Skin of body (tissue), 2 donors: ENCODE data around the gene PADI6. TPM values are rescaled to one million over a fixed set of nuclear protein-coding genes. Genes with fewer than 3 reads are reported as not detected.
"Not testable (repeated sequence)": the region's sequence is repeated elsewhere in the genome, so short reads cannot be mapped to it uniquely, and the experiment has no call there.

Experiments used
- DNase-seq: peaks from one replicate; lab custom pipeline; 2025; lab: John Stamatoyannopoulos, UW
- total RNA-seq: library from RNA; depleted of rRNA; stranded (reverse); fragments of >200 nt; gene quantifications from one replicate; pipeline ENCODE4 v1.2.3, GENCODE V29; 2014

Gene PADI6
- total RNA-seq, result not detected

DNA sequence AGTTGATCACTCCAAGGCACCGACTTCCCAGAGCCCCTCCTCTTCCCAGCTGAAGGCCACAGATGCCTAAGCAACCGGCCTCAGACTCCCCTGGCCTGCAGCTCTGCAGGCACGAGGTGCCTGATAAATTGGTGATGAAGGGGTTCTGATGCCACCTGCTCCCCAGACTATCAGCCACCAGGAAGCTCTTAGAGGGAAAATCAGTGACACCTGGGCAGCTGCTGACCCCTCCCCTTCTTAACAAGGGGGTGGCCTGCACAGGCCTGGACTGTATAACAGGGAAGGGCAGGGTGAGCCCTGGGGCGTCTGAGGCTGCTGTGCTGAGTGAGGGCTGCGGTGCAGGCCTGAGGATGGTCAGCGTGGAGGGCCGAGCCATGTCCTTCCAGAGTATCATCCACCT is at the start of gene PADI6:
Gene PADI6, plus strand, starts transcription at position 301 of the 400 bp plus-strand sequence. Its CDS starts 50 bp downstream, at position 351.
- DNase-seq, result no peak

DNA sequence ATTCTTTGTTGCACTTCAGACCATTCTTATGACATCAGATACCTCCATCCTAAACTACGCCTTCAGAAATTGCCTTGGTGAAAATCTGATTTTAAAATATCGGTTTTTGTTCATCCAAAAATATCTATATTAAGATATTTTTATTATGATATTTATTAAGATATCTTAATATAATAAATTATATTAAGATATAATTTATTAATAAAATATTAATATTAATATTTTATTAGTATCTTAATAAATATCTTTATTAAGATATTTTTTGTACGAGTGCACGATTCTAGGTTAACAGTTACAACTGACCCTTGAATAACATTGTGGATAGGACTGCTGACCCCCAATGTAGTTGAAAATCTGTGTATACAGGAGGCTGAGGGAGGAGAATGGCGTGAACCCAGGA is 43.1 kb upstream of the PADI6 start:
- DNase-seq, result no peak

GRCh38 chr1:17329610-17330009 is 42.4 kb upstream of the PADI6 start:
- no peak for DNase-seq

DNA sequence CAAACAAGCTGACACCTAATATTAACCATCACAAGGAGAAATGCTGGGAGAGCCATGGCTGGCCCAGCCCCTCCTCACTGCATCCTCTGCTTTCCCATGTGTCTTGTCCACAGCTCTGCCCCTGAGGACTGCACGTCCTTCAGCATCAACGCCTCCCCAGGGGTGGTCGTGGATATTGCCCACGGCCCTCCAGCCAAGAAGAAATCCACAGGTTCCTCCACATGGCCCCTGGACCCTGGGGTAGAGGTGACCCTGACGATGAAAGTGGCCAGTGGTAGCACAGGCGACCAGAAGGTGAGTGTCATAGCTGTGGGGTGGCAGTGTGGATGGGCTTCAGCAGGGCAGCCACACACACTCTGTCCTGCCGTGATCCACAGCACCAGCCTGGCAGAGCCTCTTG is 41.1 kb upstream of the PADI6 start:
- DNase-seq, result no peak

DNA sequence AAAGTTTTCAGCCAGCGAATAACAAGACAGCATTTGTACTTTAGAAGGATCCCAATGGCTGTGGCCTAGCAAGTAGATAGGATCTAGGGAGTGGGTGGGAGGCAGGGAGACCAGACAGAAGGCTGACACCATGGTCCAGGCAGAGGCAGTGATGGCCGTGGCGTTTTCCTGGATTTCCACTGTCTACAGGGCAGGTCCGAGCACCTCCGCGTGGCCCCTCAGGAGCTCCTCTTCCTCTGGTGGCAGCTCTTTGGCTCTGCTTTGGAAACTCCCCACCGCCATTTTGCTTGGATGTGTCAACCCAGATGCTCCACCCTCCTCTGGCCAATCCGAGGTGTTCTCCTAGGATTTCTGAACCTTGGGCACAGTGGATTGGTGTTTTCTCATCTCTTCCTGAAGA is 38.9 kb upstream of the PADI6 start:
- DNase-seq, result no peak

GRCh38 chr1:17335821-17336710 is 35.9 kb upstream of the PADI6 start:
- no peak for DNase-seq

- DNase-seq, result no peak
These were observed 33.1 kb upstream of the PADI6 start for GRCh38 chr1:17338706-17339493.

GRCh38 chr1:17339521-17339920 is 32.5 kb upstream of the PADI6 start:
- no peak for DNase-seq

DNA sequence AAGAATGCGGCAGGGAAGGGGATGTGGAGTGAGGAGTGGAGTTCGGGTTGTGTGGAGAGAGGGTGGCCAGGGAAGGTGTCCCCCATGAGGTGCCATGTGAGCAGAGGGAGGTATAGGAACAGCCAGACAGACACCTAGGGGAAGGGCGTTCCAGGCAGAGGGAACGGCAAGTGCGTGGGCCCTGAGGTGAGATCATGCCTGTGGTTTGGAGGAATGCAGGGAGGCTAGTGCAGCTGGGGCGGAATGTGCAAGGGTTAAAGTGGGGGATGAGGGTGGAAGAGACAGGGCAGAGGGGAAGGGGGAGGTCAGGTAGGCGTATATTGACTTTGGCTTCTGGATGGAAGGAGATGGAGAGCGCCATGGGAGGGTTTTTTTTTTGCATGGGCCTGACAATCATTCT is 31.6 kb upstream of the PADI6 start:
- DNase-seq, result no peak

DNA sequence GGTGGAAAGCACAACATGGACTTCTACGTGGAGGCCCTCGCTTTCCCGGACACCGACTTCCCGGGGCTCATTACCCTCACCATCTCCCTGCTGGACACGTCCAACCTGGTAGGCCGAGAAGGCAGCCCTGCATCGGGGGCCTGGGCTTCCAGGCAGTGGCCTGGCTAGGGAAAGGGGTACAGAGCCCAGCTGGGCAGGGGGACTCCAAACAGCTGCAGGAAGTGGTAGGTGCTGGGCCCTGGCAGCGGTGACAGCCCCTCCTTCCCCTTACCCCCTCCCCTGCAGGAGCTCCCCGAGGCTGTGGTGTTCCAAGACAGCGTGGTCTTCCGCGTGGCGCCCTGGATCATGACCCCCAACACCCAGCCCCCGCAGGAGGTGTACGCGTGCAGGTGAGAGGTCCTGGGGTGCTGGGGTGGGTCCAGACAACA is 30.0 kb upstream of the PADI6 start:
- no peak for DNase-seq

DNA sequence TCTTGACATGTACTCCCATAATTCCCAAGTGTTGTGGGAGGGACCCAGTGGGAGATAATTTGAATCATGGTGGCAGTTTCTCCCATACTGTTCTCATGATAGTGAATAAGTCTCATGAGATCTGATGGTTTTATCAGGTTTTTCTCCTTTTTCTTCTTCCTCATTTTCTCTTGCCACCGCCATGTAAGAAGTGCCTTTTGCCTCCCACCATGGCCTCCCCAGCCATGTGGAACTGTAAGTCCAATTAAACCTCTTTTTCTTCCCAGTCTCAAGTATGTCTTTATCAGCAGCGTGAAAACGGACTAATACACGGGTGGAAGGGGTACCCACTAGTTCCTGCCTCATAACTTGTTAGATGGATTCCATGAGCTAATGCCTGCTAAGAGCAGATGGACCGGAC is 26.5 kb upstream of the PADI6 start:
- DNase-seq, result not testable (repeated sequence)

DNA sequence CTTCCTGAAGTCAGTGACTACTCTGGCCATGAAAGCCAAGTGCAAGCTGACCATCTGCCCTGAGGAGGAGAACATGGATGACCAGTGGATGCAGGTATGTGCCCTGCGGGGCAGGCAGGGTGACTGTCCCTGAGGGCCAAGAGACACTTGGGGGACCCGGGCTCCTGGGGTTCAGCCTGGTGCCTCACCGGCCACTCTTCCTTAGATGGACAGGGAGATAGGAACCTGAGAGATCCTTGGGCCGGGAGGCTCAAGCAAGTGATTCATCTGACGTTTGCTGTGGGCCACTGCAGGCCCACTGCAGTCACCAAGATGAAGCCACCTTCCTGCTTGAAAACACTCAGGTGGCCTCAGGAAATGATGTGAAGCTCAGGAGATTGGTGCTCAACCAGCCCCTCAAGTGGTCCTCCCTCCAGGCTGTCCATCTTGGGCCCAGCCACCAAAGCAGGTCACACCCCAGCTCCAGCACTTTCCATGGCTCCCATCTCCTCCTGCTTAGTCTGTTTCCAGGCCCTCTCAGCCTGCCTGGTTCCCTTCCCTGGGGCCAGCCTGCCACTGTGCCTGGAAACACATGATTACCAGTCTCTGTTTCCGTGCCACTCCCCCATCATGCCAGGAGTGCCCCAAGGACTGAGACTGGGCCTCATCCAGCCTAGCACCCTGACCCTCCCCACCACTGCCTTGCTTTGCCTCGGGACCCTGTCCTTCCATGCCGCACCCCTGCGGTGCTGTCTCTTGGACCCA is 25.8 kb upstream of the PADI6 start:
- DNase-seq, result no peak

DNA sequence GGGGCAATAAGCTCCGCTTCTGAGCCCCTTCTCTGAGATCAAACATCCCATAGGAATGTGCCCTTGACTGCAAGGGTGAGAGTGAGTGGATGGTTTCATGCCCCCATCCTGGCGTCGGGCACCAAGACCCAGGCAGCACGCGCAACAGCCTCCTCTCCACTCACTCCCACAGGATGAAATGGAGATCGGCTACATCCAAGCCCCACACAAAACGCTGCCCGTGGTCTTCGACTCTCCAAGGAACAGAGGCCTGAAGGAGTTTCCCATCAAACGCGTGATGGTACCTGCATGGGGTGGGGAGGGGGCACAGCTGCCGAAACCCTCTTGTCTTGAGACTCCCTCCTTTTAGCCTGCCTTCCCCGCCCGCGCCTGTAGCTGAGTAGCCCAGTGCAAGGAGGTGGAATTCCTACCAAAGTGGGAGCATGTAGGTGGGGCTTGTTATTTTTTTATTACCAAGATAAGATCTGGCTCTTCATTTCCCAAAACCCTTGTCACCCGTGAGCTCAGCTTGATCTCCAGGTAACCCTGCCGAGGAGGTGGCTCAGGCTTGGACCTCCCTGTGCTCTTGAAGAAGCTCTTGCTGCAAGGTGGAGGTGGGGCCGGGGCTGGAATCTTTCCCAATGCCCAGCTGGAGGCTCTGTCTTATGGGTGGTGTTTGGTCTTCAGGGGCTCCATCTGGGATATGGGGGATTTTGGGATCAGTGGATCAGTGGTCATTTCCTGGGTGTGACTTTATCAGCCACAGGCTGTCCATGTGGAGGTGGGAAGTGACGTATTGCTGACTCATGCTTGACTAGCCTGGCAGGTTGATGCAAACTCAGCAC is 24.0 kb upstream of the PADI6 start:
- DNase-seq, result no peak

DNA sequence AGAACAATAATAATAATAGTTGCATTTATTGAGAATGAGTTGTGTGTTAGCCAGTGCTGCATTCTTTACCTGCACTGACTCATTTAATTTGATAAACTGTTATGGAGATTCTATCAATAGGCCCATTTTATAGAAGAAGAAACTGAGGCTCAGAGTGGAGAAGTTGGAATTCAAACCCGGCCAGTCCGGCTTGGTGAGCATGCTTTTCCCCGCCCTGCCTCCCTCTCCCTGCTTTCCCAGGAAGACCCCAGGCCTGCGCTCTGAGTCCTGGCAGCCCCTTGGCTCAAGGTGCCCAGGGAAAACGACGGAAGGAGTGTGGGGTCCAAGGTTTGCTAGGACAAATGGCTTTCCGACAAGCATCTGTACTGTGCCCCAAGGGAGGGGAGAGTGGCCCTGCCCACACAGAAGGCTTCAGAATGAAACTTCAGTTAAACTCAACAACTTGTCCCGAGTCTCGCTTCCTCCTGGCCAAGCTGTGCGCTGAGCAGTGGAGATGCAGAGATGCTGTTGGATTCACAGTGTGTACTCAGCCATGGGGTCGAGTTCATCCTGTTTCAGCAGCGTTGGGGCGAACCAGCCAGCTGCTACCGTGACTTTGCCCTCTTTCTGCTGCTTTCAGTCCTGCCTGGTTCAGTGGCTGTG is 23.3 kb upstream of the PADI6 start:
- DNase-seq, result no peak

GRCh38 chr1:17350083-17350482 is 21.9 kb upstream of the PADI6 start:
- no peak for DNase-seq

- DNase-seq, result no peak
These were observed 21.0 kb upstream of the PADI6 start for GRCh38 chr1:17350928-17351446.

DNA sequence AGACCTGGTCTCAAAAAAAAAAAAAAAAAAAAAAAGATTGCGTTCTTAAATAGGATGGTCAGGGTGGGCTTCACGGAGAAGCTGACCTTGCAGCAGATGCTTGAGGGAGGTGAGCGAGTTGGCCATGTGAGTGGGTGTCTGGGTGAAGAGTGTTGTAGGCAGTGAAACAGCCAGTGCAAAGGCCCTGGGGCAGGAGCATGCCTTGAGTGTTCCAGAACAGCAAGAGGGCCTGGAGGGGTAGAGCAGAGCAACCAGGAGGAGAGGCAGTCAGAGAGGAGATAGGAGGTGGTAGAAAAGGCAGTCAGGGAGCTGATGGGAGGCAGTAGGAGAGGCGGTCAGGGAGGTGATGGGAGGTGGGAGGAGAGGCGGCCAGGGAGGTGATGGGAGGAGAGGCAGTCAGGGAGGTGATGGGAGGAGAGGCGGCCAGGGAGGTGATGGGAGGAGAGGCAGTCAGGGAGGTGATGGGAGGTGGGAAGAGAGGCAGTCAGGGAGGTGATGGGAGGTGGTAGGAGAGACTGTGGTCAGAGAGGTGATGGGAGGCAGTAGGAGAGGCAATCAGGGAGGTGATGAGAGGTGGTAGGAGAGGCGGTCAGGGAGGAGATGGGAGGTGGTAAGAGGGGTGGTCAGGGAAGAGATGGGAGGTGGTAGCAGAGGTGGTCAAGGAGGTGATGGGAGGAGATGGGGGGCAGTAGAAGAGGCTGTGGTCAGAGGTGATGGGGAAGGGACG is 20.2 kb upstream of the PADI6 start:
- DNase-seq, result no peak

GRCh38 chr1:17352419-17352909 is 19.5 kb upstream of the PADI6 start:
- DNase-seq, result no peak

DNA sequence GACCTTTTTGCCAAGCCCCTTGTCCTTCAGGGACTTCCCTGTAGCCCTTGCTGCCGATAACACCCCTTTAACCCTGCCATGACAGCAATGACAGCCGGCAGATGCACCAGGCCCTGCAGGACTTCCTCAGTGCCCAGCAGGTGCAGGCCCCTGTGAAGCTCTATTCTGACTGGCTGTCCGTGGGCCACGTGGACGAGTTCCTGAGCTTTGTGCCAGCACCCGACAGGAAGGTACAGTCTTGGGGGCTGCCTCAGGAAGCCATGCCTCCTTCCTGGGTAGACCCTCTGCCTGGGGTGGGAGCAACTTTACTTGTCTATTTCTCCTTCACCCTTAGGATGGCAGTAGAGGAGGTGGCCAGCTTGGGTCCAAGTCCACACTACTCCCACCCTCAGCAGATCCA is 16.1 kb upstream of the PADI6 start:
- DNase-seq, result no peak
